IPS DF 6.9 (cell line): ENCODE data around the gene SERPINA9.
"Not testable (repeated sequence)": the region's sequence is repeated elsewhere in the genome, so short reads cannot be mapped to it uniquely, and the experiment has no call there.

Experiments used
- DNase-seq: peaks from one replicate; pipeline ENCODE4 v3.0.0-alpha.2; 2013; ENCODE audit warnings: low read depth, low spot score
- H3K27ac ChIP-seq: one replicate; pipeline ENCODE4 v1.5.1; 2013; ENCODE audit warnings: low read length, control low read depth
- H3K27me3 ChIP-seq: 2 replicates; pipeline ENCODE4 v1.6.1; 2013; ENCODE audit warnings: mild to moderate bottlenecking, low read length; ENCODE audit not compliant: control insufficient read depth, insufficient read depth
- H3K36me3 ChIP-seq: 2 replicates; pipeline ENCODE4 v1.6.1; 2013; ENCODE audit warnings: low read length; ENCODE audit not compliant: control insufficient read depth, insufficient read depth
- H3K4me1 ChIP-seq: 2 replicates; pipeline ENCODE4 v1.6.1; 2013; ENCODE audit warnings: low read length; ENCODE audit not compliant: control insufficient read depth, insufficient read depth
- H3K4me3 ChIP-seq: 2 replicates; pipeline ENCODE4 v1.5.1; 2013; ENCODE audit warnings: mild to moderate bottlenecking, low read length
- H3K9me3 ChIP-seq: 2 replicates; pipeline ENCODE4 v1.6.1; 2013; ENCODE audit warnings: low read length, inconsistent platforms; ENCODE audit not compliant: control insufficient read depth, insufficient read depth
- WGBS: extraction: QIAGEN DNeasy Blood & Tissue Kit; methylation state at CpG from one replicate; pipeline ENCODE4 v1.1.7; 2013; ENCODE audit warnings: mixed read lengths, missing lambda C conversion rate; ENCODE audit not compliant: insufficient read length, insufficient coverage; 5-methylcytosine and 5-hydroxymethylcytosine counted together

The SERPINA9 gene

GRCh38 chr14:94510481-94510880 lies 34.5 kb upstream of the SERPINA9 start:
- not testable (repeated sequence) for H3K4me1 ChIP-seq, H3K36me3 ChIP-seq, H3K27ac ChIP-seq, H3K4me3 ChIP-seq, H3K27me3 ChIP-seq, DNase-seq, H3K9me3 ChIP-seq
- WGBS = no CpG with 5 or more reads among the region's 2 CpGs

- H3K27ac ChIP-seq = no peak within 1 kb of the TSS
- WGBS = no CpG with 5 or more reads among the region's 3 CpGs
- H3K36me3 ChIP-seq = no peaks in the 10 kb centered on the region
- no peaks in the 10 kb centered on the region for H3K27me3 ChIP-seq
- no peak for DNase-seq
- no peak within 1 kb of the TSS for H3K4me3 ChIP-seq
- H3K4me1 ChIP-seq = no peaks in the 10 kb centered on the region
- no peaks in the 10 kb centered on the region for H3K9me3 ChIP-seq
Observed at GRCh38 chr14:94509356-94509755, 33.4 kb upstream of the SERPINA9 start, which contains the start of gene SERPINA12. TSS of gene SERPINA12 (minus strand) at chr14:94509469. CDS start at chr14:94498397, 11,072 bp downstream.

GRCh38 chr14:94505641-94506040 lies 29.6 kb upstream of the SERPINA9 start:
- WGBS = no CpG with 5 or more reads among the region's 8 CpGs
- Histone ChIP-seq H3K4me3 (no peak overlapping the region), H3K27ac (no peak overlapping the region), H3K27me3 (no peaks in the 10 kb centered on the region), H3K36me3 (no peaks in the 10 kb centered on the region), H3K4me1 (no peaks in the 10 kb centered on the region), H3K9me3 (no peaks in the 10 kb centered on the region)
- DNase-seq = no peak

- H3K4me3 ChIP-seq = no peak overlapping the region
- no peak overlapping the region for H3K27ac ChIP-seq
- H3K4me1 ChIP-seq = no peaks in the 10 kb centered on the region
- DNase-seq = no peak
- no CpG with 5 or more reads among the region's 4 CpGs for WGBS
- no peaks in the 10 kb centered on the region for H3K36me3 ChIP-seq
- H3K9me3 ChIP-seq = no peaks in the 10 kb centered on the region
- H3K27me3 ChIP-seq = no peaks in the 10 kb centered on the region
Observed at GRCh38 chr14:94505206-94505605, 29.2 kb upstream of the SERPINA9 start.

GRCh38 chr14:94501588-94502516 lies 25.9 kb upstream of the SERPINA9 start:
- H3K9me3 ChIP-seq = no peaks in the 10 kb centered on the region
- no CpG with 5 or more reads among the region's 16 CpGs for WGBS

GRCh38 chr14:94500264-94500663 lies 24.3 kb upstream of the SERPINA9 start:
- no peak overlapping the region for H3K4me3 ChIP-seq
- no peaks in the 10 kb centered on the region for H3K4me1 ChIP-seq
- no peaks in the 10 kb centered on the region for H3K27me3 ChIP-seq
- no peak overlapping the region for H3K27ac ChIP-seq
- 100% methylated on average over 1 of the region's 3 CpGs for WGBS
- DNase-seq = no peak
- H3K36me3 ChIP-seq = no peaks in the 10 kb centered on the region
- no peaks in the 10 kb centered on the region for H3K9me3 ChIP-seq

More at GRCh38 chr14:94501588-94502516, 25.9 kb upstream of the SERPINA9 start:
- Histone ChIP-seq H3K4me1 (no peaks in the 10 kb centered on the region), H3K27me3 (no peaks in the 10 kb centered on the region), H3K4me3 (no peak overlapping the region), H3K27ac (no peak overlapping the region), H3K36me3 (no peaks in the 10 kb centered on the region)
- no peak for DNase-seq

- WGBS = no CpG with 5 or more reads among the region's 2 CpGs
- Histone ChIP-seq H3K4me3 (no peak overlapping the region), H3K36me3 (no peaks in the 10 kb centered on the region), H3K27me3 (no peaks in the 10 kb centered on the region), H3K9me3 (no peaks in the 10 kb centered on the region), H3K4me1 (no peaks in the 10 kb centered on the region), H3K27ac (no peak overlapping the region)
- no peak for DNase-seq
Observed at GRCh38 chr14:94499673-94500072, 23.7 kb upstream of the SERPINA9 start.

- Histone ChIP-seq H3K27ac (no peak overlapping the region), H3K27me3 (no peaks in the 10 kb centered on the region), H3K9me3 (no peaks in the 10 kb centered on the region), H3K4me1 (no peaks in the 10 kb centered on the region), H3K36me3 (no peaks in the 10 kb centered on the region), H3K4me3 (no peak overlapping the region)
- DNase-seq = no peak
- WGBS = no CpG with 5 or more reads among the region's 3 CpGs
Observed at GRCh38 chr14:94498215-94498614, 22.2 kb upstream of the SERPINA9 start.

GRCh38 chr14:94494085-94494484 lies 18.1 kb upstream of the SERPINA9 start:
- no peaks in the 10 kb centered on the region for H3K36me3 ChIP-seq
- no peak overlapping the region for H3K4me3 ChIP-seq
- no peaks in the 10 kb centered on the region for H3K9me3 ChIP-seq
- no peak for DNase-seq
- H3K27me3 ChIP-seq = no peaks in the 10 kb centered on the region
- H3K4me1 ChIP-seq = no peaks in the 10 kb centered on the region
- no CpG with 5 or more reads among the region's 4 CpGs for WGBS
- no peak overlapping the region for H3K27ac ChIP-seq

- no peak for DNase-seq
- no CpG with 5 or more reads among the region's 4 CpGs for WGBS
- Histone ChIP-seq H3K9me3 (no peaks in the 10 kb centered on the region), H3K4me1 (no peaks in the 10 kb centered on the region; the same call in 1 of the 2 replicates), H3K27ac (no peak overlapping the region), H3K36me3 (no peaks in the 10 kb centered on the region), H3K27me3 (no peaks in the 10 kb centered on the region), H3K4me3 (no peak overlapping the region)
Observed at GRCh38 chr14:94491511-94491910, 15.5 kb upstream of the SERPINA9 start.
